Measurements from ENCODE around the gene TNIK.
"Not testable (repeated sequence)": the region's sequence is repeated elsewhere in the genome, so short reads cannot be mapped to it uniquely, and the experiment has no call there.

TNIK gene

DNA sequence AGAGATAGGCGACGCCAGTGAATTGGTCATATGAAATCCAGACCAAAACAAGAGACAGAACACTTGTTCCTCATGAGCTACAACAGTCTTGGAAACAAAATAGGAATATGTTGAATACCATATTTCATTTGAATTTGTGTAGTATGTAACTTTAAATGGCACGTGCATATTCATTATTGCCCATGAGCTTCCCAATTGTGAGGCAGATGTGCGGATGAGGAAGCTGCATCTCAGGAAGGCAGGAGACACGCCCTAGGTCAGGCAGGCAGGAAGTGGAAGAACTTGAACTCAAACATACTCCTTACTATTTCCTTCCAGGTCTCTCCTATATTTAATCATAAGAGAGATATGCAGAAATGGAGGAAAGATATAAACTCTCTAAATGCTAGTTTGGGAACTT is 326.9 kb downstream of the TNIK start:
- DNase-seq (ENCODE audit: low read depth in 2 of 2), result no peak

DNA sequence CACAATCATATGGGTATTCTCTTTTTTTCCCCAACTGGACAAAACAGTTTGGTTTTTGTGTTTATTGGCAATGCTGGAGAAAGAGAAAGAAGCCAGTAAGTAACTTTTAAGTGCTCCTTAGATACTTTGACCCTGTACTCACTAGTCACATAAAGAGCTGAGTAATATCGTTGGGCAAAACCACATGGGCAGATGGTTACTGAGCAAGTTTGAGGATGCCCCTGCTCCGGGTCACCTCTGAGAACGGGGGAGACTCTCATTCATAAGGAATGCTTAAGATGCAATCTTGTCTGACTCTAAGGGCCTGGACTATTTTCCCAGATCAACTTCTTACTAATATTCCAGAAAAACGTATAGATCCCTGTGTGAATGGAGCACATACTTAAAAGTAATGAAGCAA is 327.3 kb downstream of the TNIK start:
- no peak for DNase-seq (ENCODE audit: low read depth in 2 of 2)

DNA sequence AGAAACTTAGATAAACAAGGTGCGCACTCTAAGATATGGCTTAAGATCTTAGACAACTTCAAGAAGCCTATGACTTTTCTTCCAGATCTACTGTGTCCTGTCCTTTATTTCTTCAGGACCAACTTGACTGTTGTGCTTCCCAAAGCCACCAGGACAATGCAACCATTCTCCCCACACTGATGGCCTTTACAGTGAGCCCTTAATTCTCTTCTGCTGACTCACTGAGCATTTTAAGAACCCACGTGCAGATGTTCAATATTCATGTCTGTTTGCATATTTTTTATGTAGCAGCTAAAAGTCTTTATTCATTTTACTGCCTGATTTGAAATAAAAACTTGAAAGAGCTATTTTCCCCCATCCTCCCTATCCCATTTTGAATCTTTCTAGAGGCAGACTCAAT is 330.4 kb downstream of the TNIK start:
- no peak for DNase-seq (ENCODE audit: low read depth in 2 of 2)

DNA sequence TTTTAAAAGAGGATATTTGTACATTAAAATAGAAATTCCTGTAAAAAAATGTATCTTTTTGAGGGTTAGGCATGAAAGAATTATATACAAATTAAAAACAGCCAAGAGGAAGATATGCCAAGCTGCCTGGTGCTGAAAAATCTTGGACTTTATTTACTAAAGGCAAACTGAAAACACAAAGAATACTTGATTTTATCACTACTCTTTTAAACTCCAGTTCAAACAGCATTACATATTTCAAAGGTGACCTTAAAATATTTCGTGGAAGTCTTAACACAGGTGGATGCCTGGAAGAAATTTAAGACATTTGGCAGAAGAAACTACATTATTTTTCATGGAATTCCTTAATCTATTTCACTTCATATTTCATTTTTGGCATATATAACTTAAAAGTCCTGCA is 332.6 kb downstream of the TNIK start:
- no peak for DNase-seq (ENCODE audit: low read depth in 2 of 2)

DNA sequence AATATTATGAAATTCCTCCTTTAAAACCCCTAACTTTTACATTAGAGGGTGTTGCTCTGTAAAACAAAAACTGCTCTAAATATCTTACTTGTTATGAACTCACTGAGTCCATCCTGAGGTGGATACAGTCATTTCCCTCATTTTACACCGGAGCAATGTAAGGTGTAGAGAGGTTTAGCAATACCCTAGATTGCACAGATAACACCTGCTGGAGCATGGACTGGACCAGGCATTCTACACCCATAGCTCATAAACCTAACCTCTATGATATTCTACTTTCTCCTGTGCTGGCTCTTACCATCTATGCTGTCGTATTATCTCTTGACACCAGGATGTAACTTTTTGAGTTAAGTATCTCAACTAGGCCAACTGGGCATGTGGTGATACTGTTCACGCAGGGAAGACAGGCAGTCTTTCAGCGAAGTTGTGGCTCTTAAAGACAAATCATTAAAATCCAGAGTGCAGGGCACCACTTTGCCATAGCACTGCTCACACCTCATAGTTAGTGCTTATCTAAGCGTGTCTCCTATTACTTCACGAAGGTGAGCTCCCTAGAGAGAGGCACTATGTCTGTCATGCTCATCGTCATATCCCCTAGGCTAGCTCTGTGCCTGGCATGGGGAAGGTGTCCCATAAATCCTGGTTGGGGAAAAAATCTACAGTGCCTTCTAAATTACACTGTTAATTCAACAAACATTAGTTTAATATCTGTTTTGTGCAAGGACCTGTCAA is 333.6 kb downstream of the TNIK start:
- no peak for DNase-seq (ENCODE audit: low read depth in 2 of 2)

DNA sequence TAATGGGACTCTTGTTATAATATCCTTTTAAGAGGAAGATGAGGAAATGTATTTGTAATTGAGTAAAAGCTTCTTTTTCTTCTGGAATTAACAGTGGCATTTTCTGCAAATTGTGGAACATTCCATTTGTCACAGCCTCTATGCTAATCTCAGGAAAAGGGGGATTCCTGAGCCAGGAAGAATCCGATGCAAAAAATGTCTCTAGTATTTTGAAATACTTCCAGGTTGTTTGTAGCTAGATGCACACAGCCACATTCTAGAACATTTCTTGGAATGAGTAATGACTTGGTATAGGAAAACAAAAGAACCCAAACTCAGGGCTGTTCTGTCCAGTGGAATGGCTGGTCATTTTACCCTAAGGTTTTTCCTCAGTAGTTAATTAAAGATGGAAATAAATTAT is 335.2 kb downstream of the TNIK start:
- no peak for DNase-seq (ENCODE audit: low read depth in 2 of 2)

DNA sequence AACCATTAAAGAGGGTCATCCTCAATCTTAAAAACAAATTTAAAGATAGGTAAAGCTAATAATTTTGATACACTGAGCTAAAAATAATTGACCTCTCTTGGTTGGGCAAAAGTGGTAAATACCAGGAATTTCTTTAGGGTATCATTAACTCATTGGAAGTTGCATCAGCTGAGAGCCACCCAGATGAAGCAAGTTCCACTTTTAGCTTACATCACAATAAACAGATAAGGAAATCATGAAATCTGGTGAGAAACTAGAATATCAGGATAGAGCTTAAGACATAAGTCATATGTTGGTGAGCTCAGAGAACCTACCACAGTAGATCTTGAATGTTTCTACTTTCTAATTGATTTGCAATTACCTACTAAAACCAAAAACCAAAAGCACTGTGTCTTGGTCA is 336.3 kb downstream of the TNIK start:
- DNase-seq (ENCODE audit: low read depth in 2 of 2), result no peak

DNA sequence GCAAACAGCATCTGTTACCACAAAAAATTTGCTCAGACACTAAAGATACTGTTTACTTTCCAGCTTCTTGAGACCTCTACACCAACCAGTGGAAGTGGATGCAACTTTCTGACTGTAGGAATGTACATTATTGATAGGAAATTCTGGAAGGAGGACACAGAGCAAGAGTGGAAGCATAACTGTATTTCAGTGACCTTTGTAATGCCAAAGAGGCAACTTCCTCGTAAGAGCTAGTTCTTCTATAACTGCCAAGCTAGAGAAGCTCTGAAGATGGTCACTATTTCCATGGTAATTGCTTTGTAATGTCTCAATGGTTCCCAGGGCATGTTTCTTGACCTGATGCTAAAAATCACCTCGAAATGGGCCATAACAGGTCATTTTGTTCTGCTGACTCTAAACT is 337.3 kb downstream of the TNIK start:
- no peak for DNase-seq (ENCODE audit: low read depth in 2 of 2)

DNA sequence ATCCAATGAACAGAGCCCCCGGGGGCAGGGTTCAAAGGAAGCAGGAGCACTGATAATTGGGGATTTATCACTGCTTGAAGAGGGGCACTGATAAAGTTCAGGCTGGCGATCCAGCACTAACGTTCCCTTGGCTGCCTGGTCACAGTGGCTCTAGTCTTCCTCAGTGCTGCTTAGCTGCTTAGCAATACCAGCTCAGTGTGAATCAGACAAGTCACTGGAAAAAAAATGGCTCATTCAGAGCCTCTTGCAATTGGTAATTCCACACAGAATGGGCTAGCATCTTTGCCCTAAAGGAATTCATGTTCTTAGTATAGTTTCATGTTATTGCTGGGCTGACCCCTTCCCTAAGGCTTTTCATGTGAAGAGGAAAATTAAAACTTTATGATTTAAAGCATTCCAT is 338.0 kb downstream of the TNIK start:
- DNase-seq (ENCODE audit: low read depth in 2 of 2), result no peak

DNA sequence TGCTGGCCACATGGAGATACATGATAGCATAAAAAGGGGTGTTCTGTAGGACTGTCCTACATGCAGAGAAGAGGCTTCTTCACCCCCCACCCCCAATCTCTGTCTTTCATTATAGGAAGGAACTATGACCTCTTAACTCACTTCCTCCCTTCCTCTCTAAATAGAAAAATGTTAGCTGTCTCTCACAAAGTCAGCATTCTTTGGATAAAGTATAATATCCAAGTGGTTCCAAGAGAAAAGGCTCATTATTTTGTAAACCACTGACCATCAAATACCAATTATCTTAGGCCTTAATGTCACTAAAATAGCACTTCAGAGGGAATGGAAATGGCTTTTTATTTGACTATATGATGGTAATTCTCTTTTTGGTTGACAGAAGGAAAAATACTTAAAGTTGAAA is 338.4 kb downstream of the TNIK start:
- no peak for DNase-seq (ENCODE audit: low read depth in 2 of 2)

DNA sequence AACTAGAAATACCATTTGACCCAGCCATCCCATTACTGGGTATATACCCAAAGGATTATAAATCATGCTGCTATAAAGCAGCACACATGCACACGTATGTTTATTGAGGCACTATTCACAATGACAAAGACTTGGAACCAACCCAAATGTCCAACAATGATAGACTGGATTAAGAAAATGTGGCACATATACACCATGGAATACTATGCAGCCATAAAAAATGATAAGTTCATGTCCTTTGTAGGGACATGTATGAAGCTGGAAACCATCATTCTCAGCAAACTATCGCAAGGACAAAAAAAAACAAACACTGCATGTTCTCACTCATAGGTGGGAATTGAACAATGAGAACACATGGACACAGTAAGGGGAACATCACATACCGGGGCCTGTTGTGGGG is 340.8 kb downstream of the TNIK start:
- not testable (repeated sequence) for DNase-seq (ENCODE audit: low read depth in 2 of 2)

DNA sequence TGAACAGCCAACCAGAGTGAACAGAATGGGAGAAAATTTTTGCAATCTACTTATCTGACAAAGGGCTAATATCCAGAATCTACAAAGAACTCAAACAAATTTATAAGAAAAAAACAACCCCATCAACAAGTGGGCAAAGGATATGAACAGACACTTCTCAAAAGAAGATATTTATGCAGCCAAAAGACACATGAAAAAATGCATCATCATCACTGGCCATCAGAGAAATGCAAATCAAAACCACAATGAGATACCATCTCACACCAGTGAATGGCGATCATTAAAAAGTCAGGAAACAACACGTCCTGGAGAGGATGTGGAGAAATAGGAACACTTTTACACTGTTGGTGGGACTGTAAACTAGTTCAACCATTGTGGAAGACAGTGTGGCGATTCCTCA is 341.2 kb downstream of the TNIK start:
- not testable (repeated sequence) for DNase-seq (ENCODE audit: low read depth in 2 of 2)

DNA sequence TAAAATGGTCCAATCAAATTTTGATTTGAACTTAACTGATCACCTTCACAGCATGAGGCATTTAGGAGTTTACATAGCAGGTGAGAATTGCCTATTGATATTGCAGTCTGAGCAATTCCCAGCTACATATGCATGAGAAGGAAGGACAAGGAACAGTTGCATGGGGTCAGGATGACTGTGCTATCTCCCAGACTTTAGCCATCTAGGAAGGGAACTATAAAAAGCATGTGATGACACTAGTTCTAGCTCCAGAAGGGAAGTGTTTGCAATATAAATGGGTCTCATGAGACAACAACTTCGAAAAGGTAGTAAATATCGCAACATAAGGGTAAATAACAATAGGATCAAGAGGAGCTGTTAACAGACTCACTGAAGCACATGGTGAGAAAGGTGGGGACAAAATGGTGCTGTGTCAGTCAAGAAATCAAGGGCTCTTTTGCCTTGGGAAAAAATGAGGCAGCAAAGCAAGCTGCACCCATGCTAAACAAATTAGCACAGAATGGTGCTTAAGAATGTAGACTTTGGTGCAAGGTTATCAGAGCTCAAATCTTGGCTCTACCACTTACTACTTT is 343.3 kb downstream of the TNIK start:
- DNase-seq (ENCODE audit: low read depth in 2 of 2), result no peak

DNA sequence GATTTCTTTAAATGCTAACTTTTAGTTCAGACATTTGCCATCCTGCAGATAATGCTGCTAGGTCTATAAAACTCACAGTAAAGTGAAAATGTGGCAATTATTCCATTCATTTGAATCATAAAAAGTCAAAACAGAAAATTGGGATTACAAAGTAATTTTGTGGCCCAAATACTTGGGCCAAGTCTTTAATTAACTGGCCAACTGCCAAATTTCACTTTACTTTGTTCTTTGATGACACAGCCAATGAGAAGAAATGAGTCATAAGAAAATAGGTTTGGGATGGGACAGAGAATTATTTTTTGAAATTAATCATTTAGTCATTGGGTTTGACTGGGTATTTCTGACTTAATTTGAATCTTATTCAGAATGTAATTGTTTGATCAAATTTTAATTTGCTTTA is 343.8 kb downstream of the TNIK start:
- no peak for DNase-seq (ENCODE audit: low read depth in 2 of 2)

DNA sequence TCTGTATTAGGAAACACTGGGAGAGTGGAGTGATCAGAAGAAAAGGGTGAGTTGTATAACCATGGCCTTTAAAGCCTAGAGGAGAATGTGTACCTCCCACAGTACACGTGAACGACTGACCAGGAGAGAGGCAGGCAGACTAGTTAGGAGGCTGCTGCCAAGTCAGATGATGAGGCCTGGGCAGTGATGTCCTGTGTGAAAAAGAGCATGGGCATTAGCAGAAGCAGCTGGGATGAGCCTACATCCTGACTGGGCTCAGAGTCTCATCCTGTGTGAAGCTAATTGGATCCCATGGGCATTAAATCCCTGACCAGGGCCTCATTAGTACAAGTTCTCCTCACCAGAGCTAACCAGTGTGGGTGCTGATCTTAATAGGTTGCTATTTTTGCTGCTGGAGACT is 344.5 kb downstream of the TNIK start:
- no peak for DNase-seq (ENCODE audit: low read depth in 2 of 2)

DNA sequence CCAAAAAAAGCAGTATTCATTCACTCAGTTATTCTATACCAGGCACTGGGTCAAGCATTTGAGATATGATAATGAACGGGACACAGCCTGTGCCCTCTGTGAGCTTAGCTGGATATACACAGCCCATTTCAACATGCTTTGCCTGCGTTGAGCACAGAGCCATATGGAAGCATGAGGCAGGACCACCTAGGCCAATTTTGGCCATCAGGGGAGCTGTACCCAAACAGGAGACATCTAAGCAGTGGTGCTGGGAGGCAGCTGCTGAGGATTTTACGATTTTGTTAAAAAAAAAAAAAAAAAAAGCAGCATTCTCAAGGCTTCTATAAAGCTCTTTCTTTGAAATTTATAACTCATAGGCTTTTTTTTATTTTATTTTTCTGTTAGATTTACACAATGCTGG is 346.5 kb downstream of the TNIK start:
- DNase-seq (ENCODE audit: low read depth in 2 of 2), result no peak

DNA sequence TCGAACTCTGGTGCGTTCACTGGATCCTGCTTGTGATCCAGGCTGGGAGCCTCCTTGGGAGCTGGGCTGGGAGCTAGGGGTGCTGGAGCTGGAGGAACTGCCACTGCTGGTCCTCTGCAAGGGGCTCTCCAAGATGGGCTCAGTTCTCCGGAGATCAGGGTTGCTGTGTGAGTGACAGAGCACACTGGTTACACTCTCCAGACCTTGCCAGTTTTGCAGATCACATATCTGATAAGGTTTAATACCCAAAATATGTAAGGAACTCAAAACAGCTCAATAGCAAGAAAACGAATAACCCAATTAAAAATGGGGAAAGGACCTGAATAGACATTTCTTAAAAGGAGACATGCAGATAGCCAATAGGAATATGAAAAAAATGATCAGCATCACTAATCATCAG is 349.5 kb downstream of the TNIK start:
- no peak for DNase-seq (ENCODE audit: low read depth in 2 of 2)

DNA sequence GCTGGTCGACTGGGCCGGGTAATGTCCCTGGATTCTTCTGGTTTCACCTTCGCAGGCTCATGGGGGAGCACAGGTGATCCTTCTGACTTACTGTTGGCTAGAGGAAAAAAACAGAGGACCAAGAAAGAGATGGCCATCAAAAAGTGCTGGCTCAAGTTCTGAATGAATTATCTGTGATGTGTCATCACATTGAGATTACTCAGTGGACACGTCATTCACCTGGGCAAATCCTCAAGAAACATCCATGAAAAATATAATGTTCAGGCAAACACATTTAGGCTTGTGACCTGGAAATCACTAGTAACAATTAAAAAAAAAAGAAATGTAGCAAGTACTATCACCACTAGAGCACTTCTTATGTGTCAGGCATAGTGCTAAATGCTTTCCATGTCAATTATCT is 352.1 kb downstream of the TNIK start:
- no peak for DNase-seq (ENCODE audit: low read depth in 2 of 2)

DNA sequence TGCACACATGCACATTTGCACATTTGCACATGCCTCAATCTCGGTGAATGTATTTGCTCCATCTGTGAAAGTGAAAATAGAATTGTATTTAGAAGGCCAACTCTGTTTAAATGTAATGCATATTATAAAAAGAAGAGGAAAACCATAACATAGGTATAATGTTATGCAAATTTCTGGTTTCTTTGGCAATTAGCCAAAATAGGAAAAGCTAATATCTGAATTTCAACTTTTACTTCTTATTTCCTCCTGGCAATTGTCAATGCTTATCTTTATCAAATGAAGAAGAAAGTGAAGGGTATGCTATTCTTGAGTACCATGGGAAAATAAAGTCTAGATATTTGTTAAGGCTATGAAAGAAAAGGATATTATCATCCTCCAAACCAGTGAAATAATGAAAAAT is 357.0 kb downstream of the TNIK start:
- no peak for DNase-seq (ENCODE audit: low read depth in 2 of 2)

DNA sequence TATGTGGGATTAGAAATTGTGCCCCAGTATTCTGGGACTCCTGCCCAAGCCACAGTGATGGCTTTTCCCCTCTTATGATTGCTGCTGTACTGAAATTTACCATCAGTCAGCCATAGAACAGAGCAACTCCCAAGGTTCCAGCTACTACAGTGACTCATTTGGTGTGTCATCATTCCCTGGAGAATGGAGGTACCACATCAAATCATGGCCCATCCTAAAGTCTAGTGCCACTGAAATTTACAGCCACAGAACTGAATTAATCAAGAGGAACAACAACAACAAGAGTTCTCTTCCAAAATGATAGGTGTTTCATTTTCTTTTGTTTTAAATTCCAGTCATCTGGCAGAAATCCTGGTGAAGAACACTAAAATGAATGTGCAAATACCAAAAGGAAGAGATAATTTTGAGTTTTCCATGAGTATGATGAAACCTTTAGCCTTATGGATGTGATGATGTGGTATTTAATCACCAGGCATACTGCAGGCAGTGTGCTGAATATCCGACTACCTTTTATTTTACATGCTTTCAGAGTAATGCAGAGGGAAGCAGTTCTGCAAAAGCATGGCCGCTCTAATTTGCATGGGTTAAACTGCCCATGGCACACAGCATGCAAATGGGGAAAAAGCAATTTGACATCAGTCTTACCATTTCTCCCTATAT is 358.1 kb downstream of the TNIK start:
- no peak for DNase-seq (ENCODE audit: low read depth in 2 of 2)

DNA sequence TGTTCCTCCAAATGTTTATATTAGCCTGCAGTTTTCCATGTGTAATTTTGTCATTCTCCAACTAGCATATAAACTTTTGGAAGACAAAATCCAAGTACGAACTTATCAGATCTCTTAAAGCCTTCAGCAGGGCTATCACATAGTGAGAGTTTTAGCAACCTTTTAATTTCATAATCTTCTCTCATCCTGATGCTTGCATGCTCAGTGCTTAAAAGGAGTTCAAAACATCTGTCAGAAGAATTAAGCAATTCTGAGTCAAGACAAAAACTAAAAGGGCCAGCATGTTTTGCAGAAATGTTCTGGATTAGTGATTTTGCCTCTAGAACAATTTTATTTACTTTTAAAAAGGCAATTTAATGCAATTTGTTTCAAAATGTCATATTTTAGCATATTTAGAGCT is 360.3 kb downstream of the TNIK start:
- no peak for DNase-seq (ENCODE audit: low read depth in 2 of 2)

DNA sequence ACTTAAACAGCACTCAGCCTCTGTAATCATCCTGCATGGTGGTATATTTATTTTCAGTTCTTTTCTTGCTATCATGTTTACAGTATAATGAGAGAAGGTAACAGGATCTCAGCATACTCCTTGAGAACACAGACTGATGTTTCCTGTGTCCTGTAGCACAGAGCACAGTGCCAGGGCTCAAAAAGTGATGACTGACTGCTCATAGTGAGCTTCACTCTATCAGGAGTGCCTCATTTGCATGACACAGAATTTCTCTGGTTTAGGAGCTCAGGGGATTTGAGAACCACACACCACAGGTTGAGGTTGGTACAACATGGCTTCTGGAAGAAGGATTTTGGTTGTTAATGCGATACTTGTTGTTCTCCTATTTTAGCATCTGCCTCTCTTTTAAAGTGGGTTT is 365.1 kb downstream of the TNIK start:
- no peak for DNase-seq (ENCODE audit: low read depth in 2 of 2)

DNA sequence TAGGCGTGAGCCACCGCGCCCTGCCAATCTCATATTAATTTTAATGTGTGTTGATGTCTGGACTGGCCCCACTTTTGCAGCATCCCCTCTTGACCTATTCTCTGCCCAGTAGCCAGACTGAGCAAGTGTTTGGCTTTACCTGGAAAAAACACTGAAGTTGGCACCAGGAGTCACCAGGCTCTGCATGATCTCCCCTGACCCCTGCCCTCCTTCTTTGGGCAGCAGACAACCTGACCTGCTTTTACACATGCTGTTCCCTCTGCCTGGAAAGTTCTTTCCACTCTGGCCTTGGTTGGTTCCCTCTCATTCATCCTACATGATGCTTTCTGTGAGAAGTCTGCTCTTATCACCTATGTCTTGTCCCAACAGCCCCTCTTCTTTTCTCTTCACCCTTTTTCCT is 365.8 kb downstream of the TNIK start:
- DNase-seq (ENCODE audit: low read depth in 2 of 2), result no peak

DNA sequence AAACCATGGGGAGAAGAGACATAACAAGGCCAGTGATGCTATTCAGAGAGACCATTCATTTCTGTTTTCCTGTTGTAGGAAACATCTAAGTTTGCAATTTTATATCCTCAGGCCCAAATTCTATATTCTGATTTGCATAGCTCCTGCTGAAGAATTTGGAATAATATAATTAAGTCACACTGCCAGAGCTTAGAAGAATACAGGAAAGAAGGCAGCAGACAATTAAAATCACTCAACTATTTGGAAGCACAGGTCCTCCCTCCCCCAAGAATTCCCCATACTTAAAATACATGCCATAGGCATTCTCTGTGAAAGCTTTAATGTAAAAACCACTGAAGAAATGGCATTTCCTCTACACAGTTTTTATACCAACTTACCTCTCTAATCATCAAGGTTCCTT is 366.7 kb downstream of the TNIK start:
- no peak for DNase-seq (ENCODE audit: low read depth in 2 of 2)

Data from stimulated activated CD4-positive, alpha-beta T cell treated with anti-CD3 and anti-CD28 coated beads, Interleukin-1b, Interleukin-23, amount 100 ng/mL, for 4 hours (primary cell).